22Rv1 (cell line): ENCODE measurements around the gene IL17RA.

Experiments
- H3K27ac ChIP-seq: fragments of 450-650 bp; 2 replicates; pipeline ENCODE4 v1.5.1; 2017
- CTCF ChIP-seq: fragments of 450-650 bp; IDR thresholded peaks from 2 replicates; pipeline ENCODE4 v1.5.1; 2017; ENCODE audit warnings: mild to moderate bottlenecking
- ZFX ChIP-seq: fragments of 450-650 bp; IDR thresholded peaks from 2 replicates; pipeline ENCODE4 v1.6.1; 2017; ENCODE audit warnings: antibody characterized with exemption, borderline replicate concordance

The IL17RA gene

DNA sequence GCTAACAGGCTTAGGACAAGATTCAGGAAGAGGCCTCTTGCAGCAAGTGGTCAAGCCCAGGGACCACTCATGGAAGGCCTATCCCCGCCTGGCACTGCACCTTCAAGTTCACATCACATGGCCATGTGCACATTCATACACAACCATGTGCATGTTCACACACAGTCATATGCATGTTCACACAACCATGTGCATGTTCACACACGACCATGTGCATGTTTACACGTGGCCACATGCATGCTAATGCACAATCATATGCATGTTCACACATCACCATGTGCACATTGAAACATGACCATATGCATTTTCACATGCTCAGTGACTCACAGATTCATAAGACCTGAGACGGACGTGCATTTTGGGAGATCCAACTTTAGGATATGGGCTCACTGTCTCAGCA, 28.7 kb upstream of the IL17RA start:
- H3K27ac ChIP-seq = no peak overlapping the region
- no peak for TF ChIP-seq ZFX
- TF ChIP-seq CTCF = no peak

DNA sequence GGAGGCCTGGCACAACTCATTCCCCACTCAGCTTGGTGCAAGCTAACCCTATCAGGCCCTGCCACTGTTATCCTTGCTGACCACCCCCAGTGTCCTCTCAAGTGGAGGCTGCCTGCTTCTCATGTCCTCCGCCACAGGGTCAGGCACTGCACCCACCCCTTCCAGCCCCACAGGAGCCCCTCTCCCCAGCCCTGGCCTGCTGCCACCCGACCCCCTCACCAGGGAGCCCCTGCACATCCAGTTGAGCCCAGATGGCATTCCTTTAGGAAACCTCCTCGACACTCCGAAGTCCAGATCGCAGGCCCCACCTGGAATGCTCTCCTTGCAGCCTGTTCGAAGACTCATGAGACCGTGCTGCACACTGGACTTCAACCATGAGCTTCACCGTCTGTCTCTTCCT, 28.0 kb upstream of the IL17RA start:
- TF ChIP-seq CTCF (no peak), ZFX (no peak)
- H3K27ac ChIP-seq = no peak overlapping the region

DNA sequence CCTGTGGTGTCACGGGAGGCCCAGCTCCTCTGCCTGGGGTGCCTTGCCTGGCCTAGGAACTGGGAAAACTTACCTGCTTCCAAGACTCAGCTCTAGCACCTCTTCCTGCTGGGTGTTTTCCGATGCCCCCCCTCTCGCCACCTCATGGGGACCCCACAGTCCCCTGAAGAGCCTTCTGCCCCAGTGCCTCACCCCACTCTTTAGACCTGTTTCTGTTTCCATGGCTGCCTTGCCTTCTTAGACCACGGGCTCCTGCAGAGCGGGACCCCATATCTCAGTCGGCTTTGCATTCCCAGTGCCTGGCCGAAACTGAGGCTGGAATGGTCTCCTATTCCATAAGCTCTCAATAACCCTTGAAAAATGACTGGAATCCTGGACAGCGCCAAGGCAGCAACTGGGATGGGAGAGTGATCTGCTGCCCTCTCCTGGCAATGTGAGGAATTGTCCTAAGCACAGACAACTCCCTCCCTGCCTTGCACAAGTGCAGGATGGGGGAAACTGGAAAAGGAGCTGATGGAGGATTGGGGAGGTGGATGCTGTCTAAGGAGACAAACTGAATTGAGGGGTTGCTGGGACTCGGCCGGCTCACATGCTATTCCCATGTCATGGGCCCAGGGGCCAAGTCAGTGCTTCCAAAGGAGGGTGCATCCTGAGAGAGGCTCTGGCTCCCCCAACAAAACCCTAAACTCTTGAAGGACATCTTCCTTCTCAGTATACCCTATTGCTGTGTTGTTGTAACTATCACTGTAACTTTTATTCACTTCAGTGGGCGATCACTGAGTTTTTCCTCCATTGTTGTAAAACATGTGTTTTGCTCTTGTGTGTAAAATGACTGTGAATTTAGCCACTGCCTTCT, 26.6 kb upstream of the IL17RA start:
- H3K27ac ChIP-seq = no peak overlapping the region

DNA sequence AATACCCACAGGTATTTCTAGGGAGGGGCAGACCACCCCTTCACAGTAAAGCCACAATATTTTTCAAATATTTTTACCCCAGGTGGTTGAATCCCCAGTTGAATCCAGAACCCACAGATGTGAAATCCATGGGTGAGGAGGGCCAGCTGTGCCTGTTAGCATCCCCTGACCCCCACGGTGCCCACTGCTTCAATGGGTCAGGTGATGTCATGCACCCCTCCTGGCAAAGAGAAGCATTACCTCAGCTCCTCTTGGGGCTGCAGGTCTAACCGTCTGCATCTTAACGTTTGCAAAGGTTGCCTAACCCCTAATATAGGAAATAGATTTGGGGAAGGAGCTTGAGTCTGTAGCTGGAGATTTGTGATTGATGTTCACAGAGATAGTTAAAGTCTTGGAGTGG, 24.7 kb upstream of the IL17RA start:
- TF ChIP-seq ZFX (no peak), CTCF (no peak)
- H3K27ac ChIP-seq = no peak overlapping the region

More for the DNA sequence above, 26.6 kb upstream of the IL17RA start:
- no peak for TF ChIP-seq ZFX
- TF ChIP-seq CTCF = peak; percentile 94

DNA sequence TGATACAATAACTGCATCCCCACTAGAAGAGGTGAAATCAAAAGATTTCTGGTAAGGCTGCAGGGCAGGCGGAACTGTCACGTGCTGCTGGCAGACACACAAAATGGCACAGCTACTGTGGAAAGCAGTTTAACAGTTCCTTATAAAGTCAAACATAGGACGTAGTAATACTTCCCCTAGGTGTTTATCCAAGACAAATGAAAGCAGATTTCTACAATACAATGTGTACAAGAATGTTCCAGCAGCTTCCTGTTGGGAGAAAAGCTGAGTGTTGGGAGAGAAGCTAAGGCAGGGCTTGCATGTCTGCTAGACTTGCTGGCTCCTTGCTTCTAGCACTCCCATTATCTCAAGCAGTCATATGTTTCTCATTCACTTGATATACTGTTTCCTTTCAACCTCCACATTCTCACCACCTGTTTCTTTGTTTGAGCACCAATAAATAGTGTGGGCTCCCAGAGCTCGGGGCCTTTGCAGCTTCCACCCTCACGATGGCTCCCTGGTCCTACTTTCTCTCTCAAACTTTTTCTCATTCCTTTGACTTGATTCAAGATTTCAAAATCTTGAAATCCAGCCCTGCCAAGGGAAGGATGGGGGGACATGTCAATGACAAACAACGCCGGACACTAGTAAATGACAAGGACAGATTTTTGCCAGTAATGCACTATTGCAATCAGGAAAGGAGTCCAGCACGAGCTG, 21.2 kb upstream of the IL17RA start:
- peak overlapping the region; percentile 52 for H3K27ac ChIP-seq
- TF ChIP-seq CTCF (no peak), ZFX (no peak)

GRCh38 chr22:17064498-17065100, 20.2 kb upstream of the IL17RA start:
- TF ChIP-seq CTCF (no peak), ZFX (no peak)
- H3K27ac ChIP-seq = no peak overlapping the region

DNA sequence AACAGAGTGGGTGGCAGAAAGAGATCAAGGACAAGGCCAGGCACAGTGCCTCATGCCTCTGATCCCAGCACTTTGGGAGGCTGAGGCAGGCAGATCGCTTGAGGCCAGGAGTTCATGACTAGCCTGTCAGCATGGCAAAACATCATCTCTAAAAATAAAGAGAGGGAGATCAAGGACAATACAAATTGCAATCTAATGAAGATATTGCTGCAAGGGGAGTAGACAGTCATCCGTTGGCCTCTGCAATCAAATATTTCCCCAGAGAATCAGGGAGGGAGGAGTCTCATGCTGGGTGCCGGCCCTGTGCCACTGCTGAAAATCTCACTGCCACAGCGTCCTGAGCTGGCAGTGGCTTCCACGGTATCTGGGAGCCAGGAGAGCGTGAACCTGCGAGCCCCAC, 19.4 kb upstream of the IL17RA start:
- no peak for TF ChIP-seq ZFX
- no peak for TF ChIP-seq CTCF
- H3K27ac ChIP-seq = no peak overlapping the region
